Measurements from ENCODE around the gene DTNBP1. TPM values are rescaled to one million over a fixed set of nuclear protein-coding genes. Genes with fewer than 3 reads are reported as not detected.

DTNBP1 gene
- total and polyA plus RNA-seq, 2 of the 8 experiments (the other 6 are each of a cell fraction or from before 2014, with no cell fraction given) = 13.5 to 22.1 TPM

DNA sequence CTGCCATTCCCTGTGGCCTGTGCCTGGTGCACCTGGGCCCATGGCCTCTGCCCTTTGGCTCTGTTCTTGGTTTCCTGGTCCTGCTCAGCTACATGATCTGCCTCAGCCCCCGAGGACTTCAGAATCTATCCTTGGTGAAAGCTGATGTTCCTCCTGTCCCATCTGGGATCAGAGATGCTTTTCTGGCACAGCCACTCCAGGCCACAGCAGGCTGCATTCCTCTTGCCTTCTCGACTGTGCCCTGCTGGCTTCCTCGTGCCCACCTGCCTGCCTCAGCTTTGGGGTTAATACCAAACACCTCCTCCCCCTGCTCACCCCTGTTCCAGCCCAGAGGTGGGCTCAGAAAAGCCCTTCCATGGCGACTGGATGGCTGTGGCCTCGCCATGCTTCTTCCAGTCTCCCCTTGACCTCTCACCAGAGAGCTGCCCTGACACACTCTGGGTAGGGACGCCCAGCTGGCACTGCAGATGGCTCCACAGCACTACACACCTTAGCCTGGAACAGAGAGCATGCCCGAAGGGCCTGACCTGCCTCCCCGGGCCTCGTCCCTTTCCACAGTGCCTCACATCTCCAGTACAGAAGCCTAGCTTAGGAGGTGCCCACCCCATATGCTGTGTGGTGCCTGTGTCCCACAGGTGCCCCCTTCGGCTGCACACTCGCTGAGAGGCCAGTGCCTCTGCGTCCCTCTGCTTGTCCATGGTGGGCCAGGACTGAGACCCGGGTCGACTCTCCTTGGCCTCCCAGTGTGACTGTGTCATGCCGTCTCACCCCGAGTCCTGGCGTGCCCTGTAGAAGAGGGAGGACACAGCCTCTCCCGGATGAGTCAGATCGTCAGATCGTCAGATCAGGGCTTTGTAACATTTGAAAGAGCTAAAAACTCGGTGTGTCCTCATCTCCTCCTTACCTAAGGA lies 148.8 kb downstream of the DTNBP1 start:
- Histone ChIP-seq H3K36me3 (ENCODE audit: control insufficient read depth in 2 of 4, insufficient read depth in 4 of 4, low read length in 3 of 4) (peaks cover 38 to 99% (median 79%) of the 10 kb centered on the region in 4 experiments), H4K20me1 (replicated peaks in 1 of 2; ENCODE audit: control insufficient read depth in 1 of 2, insufficient read depth in 2 of 2, low read length in 2 of 2) (peaks cover 20 to 34% of the 10 kb centered on the region in 2 experiments), H4K8ac (ENCODE audit: extremely low read depth, insufficient read depth, low read length) (peak overlapping the region; percentile 9; the same call in 1 of the 2 replicates), H3K27me3 (replicated peaks in 1 of 4; ENCODE audit: control insufficient read depth in 3 of 4, extremely low read depth in 1 of 4, insufficient read depth in 3 of 4, low read length in 3 of 4) (no peaks in the 10 kb centered on the region), H3K27ac (ENCODE audit: low read depth, low read length) (no peak overlapping the region), H3K56ac (replicated peaks; ENCODE audit: insufficient read length, low read depth, low read length) (no peak overlapping the region), H2BK5ac (ENCODE audit: low read depth, low read length) (peak overlapping the region; percentile 9; the same call in 1 of the 2 replicates), H3K18ac (ENCODE audit: extremely low read depth, low read length) (no peak overlapping the region), H4K91ac (replicated peaks; ENCODE audit: insufficient read length, low read length) (no peak overlapping the region), H3K14ac (ENCODE audit: insufficient read length) (no peak overlapping the region), H3K23ac (ENCODE audit: insufficient read length) (no peak overlapping the region), H3K9me3 (ENCODE audit: insufficient read depth in 2 of 2, low read depth in 1 of 2, low read length in 1 of 2) (no peaks in the 10 kb centered on the region), H3K4me3 (ENCODE audit: extremely low read depth in 1 of 4, insufficient read depth in 2 of 4, low read depth in 3 of 4, low read length in 4 of 4) (no peak overlapping the region), H2BK20ac (ENCODE audit: low read length) (no peak overlapping the region), H2BK15ac (ENCODE audit: low read length) (no peak overlapping the region), H3K23me2 (ENCODE audit: low read depth, low read length) (no peaks in the 10 kb centered on the region), H3K79me2 (ENCODE audit: control insufficient read depth in 1 of 2, insufficient read depth in 2 of 2, low read length in 2 of 2) (peaks cover 0 to 28% of the 10 kb centered on the region in 2 experiments; a peak in 2 of 4 replicates), H3K4me2 (ENCODE audit: insufficient read depth in 1 of 2, low read depth in 2 of 2, low read length in 2 of 2) (no peak overlapping the region), H3K4me1 (replicated peaks in 1 of 4; ENCODE audit: control insufficient read depth in 3 of 4, insufficient read depth in 4 of 4, low read length in 3 of 4) (no peaks in the 10 kb centered on the region; a peak in 2 of 7 replicates), H2AK5ac (ENCODE audit: low read depth, low read length) (no peak overlapping the region), H2AFZ (ENCODE audit: low read length) (no peak overlapping the region), H2BK120ac (replicated peaks; ENCODE audit: low read depth, low read length) (no peak overlapping the region), H3K4ac (replicated peaks; ENCODE audit: insufficient read length, low read depth, low read length) (no peak overlapping the region), H3K79me1 (ENCODE audit: low read depth, low read length) (peaks cover 7% of the 10 kb centered on the region; the same call in 1 of the 2 replicates), H4K5ac (ENCODE audit: insufficient read length, low read depth, low read length) (no peak overlapping the region), H2BK12ac (ENCODE audit: low read depth, low read length) (no peak overlapping the region), H3K9ac (replicated peaks in 1 of 4; ENCODE audit: extremely low read depth in 1 of 4, low read depth in 3 of 4, low read length in 3 of 4) (no peak overlapping the region)
- DNase-seq (ENCODE audit: low read depth in 1 of 2, low spot score in 2 of 2) (no peak), FAIRE-seq (no peak)
- ChIA-PET CTCF (ENCODE audit: partially characterized antibody) (interaction anchor here (1.0 to 4.9 kb wide), 3 partner anchors 9 to 111 kb away, joined by 3 to 24 read pairs (median 3); no protein-coding TSS in a partner anchor), POLR2A (ENCODE audit: partially characterized antibody) (interaction anchor here (0.9 to 1.7 kb wide), 3 partner anchors 9 to 64 kb away, joined by 3 to 7 read pairs (median 3); no protein-coding TSS in a partner anchor)
- WGBS, 2 experiments (ENCODE audit: extremely low coverage in 1 of 2, insufficient coverage in 1 of 2, insufficient read length in 1 of 2, insufficient replicate concordance in 2 of 2, low coverage in 1 of 2, low lambda C conversion rate in 2 of 2, missing lambda C conversion rate in 1 of 2) = 90% methylated on average over 21 of the region's 21 CpGs; no CpG with 5 or more reads in 1 of the 2 experiments
- TF ChIP-seq SP1 (IDR thresholded peaks at IDR 0.05; ENCODE audit: low read depth, low read length) = no peak
- TF ChIP-seq, protein P1, sequence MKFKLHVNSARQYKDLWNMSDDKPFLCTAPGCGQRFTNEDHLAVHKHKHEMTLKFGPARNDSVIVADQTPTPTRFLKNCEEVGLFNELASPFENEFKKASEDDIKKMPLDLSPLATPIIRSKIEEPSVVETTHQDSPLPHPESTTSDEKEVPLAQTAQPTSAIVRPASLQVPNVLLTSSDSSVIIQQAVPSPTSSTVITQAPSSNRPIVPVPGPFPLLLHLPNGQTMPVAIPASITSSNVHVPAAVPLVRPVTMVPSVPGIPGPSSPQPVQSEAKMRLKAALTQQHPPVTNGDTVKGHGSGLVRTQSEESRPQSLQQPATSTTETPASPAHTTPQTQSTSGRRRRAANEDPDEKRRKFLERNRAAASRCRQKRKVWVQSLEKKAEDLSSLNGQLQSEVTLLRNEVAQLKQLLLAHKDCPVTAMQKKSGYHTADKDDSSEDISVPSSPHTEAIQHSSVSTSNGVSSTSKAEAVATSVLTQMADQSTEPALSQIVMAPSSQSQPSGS (IDR thresholded peaks at IDR 0.05; ENCODE audit: low read length) = no peak
- TF ChIP-seq, protein P2, sequence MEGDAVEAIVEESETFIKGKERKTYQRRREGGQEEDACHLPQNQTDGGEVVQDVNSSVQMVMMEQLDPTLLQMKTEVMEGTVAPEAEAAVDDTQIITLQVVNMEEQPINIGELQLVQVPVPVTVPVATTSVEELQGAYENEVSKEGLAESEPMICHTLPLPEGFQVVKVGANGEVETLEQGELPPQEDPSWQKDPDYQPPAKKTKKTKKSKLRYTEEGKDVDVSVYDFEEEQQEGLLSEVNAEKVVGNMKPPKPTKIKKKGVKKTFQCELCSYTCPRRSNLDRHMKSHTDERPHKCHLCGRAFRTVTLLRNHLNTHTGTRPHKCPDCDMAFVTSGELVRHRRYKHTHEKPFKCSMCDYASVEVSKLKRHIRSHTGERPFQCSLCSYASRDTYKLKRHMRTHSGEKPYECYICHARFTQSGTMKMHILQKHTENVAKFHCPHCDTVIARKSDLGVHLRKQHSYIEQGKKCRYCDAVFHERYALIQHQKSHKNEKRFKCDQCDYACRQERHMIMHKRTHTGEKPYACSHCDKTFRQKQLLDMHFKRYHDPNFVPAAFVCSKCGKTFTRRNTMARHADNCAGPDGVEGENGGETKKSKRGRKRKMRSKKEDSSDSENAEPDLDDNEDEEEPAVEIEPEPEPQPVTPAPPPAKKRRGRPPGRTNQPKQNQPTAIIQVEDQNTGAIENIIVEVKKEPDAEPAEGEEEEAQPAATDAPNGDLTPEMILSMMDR (IDR thresholded peaks at IDR 0.05; ENCODE audit: control extremely low read depth in 1 of 3, insufficient read depth in 1 of 3, low read depth in 1 of 3, low read length in 3 of 3) = no peak
- TF ChIP-seq ASH2L (IDR thresholded peaks at IDR 0.05; ENCODE audit: low read length) = no peak
- no peak for TF ChIP-seq EZH2 (IDR thresholded peaks at IDR 0.05; ENCODE audit: low read depth, low read length, severe bottlenecking)
- no peak for TF ChIP-seq GTF2F1 (IDR thresholded peaks at IDR 0.05; ENCODE audit: borderline replicate concordance, low read depth, low read length)
- no peak for TF ChIP-seq YY1 (IDR thresholded peaks at IDR 0.05; ENCODE audit: low read depth, low read length)
